NCI-H146 treated with DMSO at 0.1 percent for 48 hours (cell line): ENCODE measurements around the gene IQUB.
"Not testable (repeated sequence)": the region's sequence is repeated elsewhere in the genome, so short reads cannot be mapped to it uniquely, and the experiment has no call there.

Experiments
- DNase-seq: peaks from one replicate; lab custom pipeline; 2025; ENCODE audit not compliant: unreplicated experiment; lab: John Stamatoyannopoulos, UW

Gene IQUB

GRCh38 chr7:123494193-123494796 lies 40.1 kb downstream of the IQUB start:
- DNase-seq, result peak; percentile 23

GRCh38 chr7:123492485-123492884 lies 41.9 kb downstream of the IQUB start:
- no peak for DNase-seq

- no peak for DNase-seq
These were observed 48.7 kb downstream of the IQUB start for GRCh38 chr7:123485721-123486120.

- DNase-seq, result no peak
These were observed 49.2 kb downstream of the IQUB start for GRCh38 chr7:123485187-123485586.

GRCh38 chr7:123484199-123484598 lies 50.2 kb downstream of the IQUB start:
- DNase-seq, result no peak

GRCh38 chr7:123480107-123480506 lies 54.3 kb downstream of the IQUB start:
- no peak for DNase-seq

GRCh38 chr7:123478056-123478455 lies 56.3 kb downstream of the IQUB start:
- DNase-seq, result not testable (repeated sequence)

- DNase-seq, result no peak
These were observed 61.5 kb downstream of the IQUB start for GRCh38 chr7:123472750-123473445.

GRCh38 chr7:123472327-123472726 lies 62.1 kb downstream of the IQUB start:
- no peak for DNase-seq

GRCh38 chr7:123468303-123468702 lies 66.1 kb downstream of the IQUB start:
- no peak for DNase-seq

- DNase-seq, result no peak
These were observed 70.5 kb downstream of the IQUB start for GRCh38 chr7:123463890-123464289.

- no peak for DNase-seq
These were observed 73.8 kb downstream of the IQUB start for GRCh38 chr7:123460616-123461015.

- DNase-seq, result no peak
These were observed 78.4 kb downstream of the IQUB start for GRCh38 chr7:123455965-123456470.

GRCh38 chr7:123440101-123440548 lies 94.3 kb downstream of the IQUB start:
- DNase-seq, result peak; percentile 53

GRCh38 chr7:123439191-123439590 lies 95.2 kb downstream of the IQUB start:
- DNase-seq, result no peak

GRCh38 chr7:123437447-123437995 lies 96.9 kb downstream of the IQUB start:
- no peak for DNase-seq

- no peak for DNase-seq
These were observed 99.2 kb downstream of the IQUB start for GRCh38 chr7:123435080-123435700.

GRCh38 chr7:123433665-123434064 lies 100.7 kb downstream of the IQUB start:
- peak; percentile 92 for DNase-seq

GRCh38 chr7:123432601-123433000 lies 101.8 kb downstream of the IQUB start:
- DNase-seq, result no peak

- DNase-seq, result no peak
These were observed 103.2 kb downstream of the IQUB start for GRCh38 chr7:123431075-123431614.

- no peak for DNase-seq
These were observed 109.1 kb downstream of the IQUB start for GRCh38 chr7:123425246-123425645.
